Measurements from ENCODE around the gene PTPRG.

Gene PTPRG

DNA sequence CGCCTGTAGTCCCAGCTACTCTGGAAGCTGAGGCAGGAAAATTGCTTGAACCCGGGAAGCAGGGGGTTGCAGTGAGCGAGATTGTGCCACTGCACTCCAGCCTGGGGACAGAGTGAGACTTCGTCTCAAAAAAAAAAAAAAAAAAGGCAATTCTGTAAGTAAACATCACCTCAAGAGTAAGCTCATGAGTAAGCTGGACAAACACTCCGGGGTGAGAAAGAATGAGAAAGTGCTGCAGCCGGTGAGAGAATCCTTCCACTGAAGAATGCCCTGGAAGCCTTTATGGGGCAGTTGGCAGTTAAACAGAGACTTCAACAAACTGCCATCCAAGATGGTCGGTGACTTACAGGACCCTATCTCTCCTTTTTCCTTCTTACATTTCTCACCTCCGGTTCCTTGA, 764.5 kb downstream of the PTPRG start:
- no peak for TF ChIP-seq REST (IDR thresholded peaks at IDR 0.05; ENCODE audit: low read depth)
- TF ChIP-seq, protein P1, sequence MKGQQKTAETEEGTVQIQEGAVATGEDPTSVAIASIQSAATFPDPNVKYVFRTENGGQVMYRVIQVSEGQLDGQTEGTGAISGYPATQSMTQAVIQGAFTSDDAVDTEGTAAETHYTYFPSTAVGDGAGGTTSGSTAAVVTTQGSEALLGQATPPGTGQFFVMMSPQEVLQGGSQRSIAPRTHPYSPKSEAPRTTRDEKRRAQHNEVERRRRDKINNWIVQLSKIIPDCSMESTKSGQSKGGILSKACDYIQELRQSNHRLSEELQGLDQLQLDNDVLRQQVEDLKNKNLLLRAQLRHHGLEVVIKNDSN (IDR thresholded peaks at IDR 0.05), result no peak
- no peak for TF ChIP-seq TCF12 (IDR thresholded peaks at IDR 0.05; ENCODE audit: low read depth)
- TF ChIP-seq, protein P2, sequence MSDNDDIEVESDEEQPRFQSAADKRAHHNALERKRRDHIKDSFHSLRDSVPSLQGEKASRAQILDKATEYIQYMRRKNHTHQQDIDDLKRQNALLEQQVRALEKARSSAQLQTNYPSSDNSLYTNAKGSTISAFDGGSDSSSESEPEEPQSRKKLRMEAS (IDR thresholded peaks at IDR 0.05), result no peak
- TF ChIP-seq YY1 (IDR thresholded peaks at IDR 0.05; ENCODE audit: low read depth), result no peak
- TF ChIP-seq EP300 (IDR thresholded peaks at IDR 0.05; ENCODE audit: borderline replicate concordance), result no peak
- TF ChIP-seq CREB1 (IDR thresholded peaks at IDR 0.05; ENCODE audit: low read depth), result no peak
- TF ChIP-seq EGR1 (IDR thresholded peaks at IDR 0.05), result no peak
- no peak for TF ChIP-seq CEBPB (IDR thresholded peaks at IDR 0.05)
- TF ChIP-seq ZBTB7A (IDR thresholded peaks at IDR 0.05; ENCODE audit: low read depth), result no peak
- no peak for TF ChIP-seq RAD21 (IDR thresholded peaks at IDR 0.05; ENCODE audit: low read depth)

DNA sequence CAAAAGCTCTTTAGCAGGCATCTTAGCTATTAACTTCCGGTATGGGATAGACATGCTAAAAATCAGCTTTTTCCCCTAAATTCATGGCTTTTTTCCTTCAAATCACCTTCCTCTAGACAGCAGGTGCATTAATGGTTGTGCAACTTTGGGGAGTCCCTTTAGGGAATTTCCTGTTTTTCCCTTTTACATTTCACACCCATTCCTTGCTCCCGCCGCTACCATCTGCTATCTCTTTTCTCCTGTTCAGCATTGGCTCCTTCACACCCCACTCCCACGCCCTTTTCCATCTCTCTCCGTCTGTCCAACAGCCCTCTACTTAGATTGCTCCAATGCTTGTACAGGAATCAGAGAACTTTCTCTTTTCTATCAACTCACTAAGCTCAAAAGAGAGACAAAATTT, 768.6 kb downstream of the PTPRG start:
- no peak for TF ChIP-seq RAD21 (IDR thresholded peaks at IDR 0.05; ENCODE audit: low read depth)
- TF ChIP-seq, protein P2 (IDR thresholded peaks at IDR 0.05), result no peak
- TF ChIP-seq EGR1 (IDR thresholded peaks at IDR 0.05), result no peak
- no peak for TF ChIP-seq YY1 (IDR thresholded peaks at IDR 0.05; ENCODE audit: low read depth)
- TF ChIP-seq TCF12 (IDR thresholded peaks at IDR 0.05; ENCODE audit: low read depth), result no peak
- no peak for TF ChIP-seq ZBTB7A (IDR thresholded peaks at IDR 0.05; ENCODE audit: low read depth)
- no peak for TF ChIP-seq CREB1 (IDR thresholded peaks at IDR 0.05; ENCODE audit: low read depth)
- no peak for TF ChIP-seq FOXM1 (IDR thresholded peaks at IDR 0.05; ENCODE audit: borderline replicate concordance, low read depth)
- TF ChIP-seq CEBPB (IDR thresholded peaks at IDR 0.05), result no peak
- TF ChIP-seq TAF1 (IDR thresholded peaks at IDR 0.05; ENCODE audit: low read depth), result no peak
- TF ChIP-seq TEAD4 (IDR thresholded peaks at IDR 0.05), result no peak
- TF ChIP-seq, protein P1 (IDR thresholded peaks at IDR 0.05), result no peak
- TF ChIP-seq NFIC (IDR thresholded peaks at IDR 0.05), result no peak
- no peak for TF ChIP-seq REST (IDR thresholded peaks at IDR 0.05; ENCODE audit: low read depth)
- TF ChIP-seq EP300 (IDR thresholded peaks at IDR 0.05; ENCODE audit: borderline replicate concordance), result no peak

DNA sequence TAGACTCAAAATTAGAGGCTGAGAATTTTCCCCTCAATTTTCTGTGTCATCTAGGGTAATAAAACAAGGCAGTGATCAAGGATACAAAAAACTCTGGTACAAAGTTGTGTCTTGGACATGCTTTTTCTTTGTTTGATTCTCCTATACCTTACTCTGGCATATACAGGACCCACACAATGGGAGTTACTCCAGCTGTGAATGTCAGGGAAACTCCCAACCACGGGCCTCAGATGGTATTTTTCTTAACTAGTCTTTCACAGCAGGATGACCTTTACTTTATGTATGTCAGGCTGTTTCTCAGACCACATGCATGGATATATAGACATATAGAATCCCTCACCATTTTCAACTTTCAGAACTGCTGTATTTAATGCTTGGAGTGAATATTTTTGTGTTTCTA, 770.6 kb downstream of the PTPRG start:
- TF ChIP-seq, protein P2 (IDR thresholded peaks at IDR 0.05), result no peak
- TF ChIP-seq EP300 (IDR thresholded peaks at IDR 0.05; ENCODE audit: borderline replicate concordance), result no peak
- no peak for TF ChIP-seq TAF1 (IDR thresholded peaks at IDR 0.05; ENCODE audit: low read depth)
- TF ChIP-seq RAD21 (IDR thresholded peaks at IDR 0.05; ENCODE audit: low read depth), result no peak
- no peak for TF ChIP-seq CREB1 (IDR thresholded peaks at IDR 0.05; ENCODE audit: low read depth)
- TF ChIP-seq TCF12 (IDR thresholded peaks at IDR 0.05; ENCODE audit: low read depth), result no peak
- TF ChIP-seq, protein P1 (IDR thresholded peaks at IDR 0.05), result no peak
- no peak for TF ChIP-seq NFIC (IDR thresholded peaks at IDR 0.05)

DNA sequence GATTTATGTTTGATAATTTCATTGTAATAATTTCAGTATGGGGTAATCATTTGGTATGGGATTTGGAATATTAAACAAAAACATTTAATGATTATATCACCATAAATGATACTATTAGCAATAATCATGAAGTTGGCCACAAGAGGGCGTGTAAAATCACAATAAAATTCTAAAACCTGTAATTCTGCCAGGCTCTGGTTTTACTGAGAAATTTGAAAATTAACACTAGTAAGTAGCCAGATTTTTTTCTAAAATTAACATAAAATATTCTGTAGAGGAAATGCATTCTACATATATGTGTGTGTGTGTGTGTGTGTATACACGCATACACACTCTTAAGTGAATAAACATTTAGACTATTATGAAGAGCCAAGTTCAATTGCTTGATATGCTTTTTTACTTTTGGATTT, 771.5 kb downstream of the PTPRG start:
- TF ChIP-seq RAD21 (IDR thresholded peaks at IDR 0.05; ENCODE audit: low read depth) (peak; percentile 29), TEAD4 (IDR thresholded peaks at IDR 0.05) (no peak)

DNA sequence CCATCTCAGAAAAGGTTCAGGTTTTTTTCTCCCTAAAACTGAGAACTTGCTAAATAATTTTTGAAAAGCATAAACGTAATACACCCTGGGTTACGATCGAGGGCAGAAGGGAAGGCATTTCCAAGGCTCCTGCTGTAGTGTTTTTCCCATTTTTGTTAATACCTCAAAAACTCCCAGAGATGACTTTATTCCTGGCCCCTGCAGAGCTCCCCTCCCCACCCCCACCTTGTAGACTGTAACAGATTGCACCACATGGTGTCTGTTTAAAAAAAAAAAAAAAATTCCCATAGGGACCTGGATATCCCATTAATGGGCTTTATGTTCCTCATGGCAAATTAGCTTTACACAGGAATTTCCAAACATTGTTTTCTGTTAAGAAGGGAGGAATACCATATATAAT, 773.8 kb downstream of the PTPRG start:
- TF ChIP-seq, protein P1 (IDR thresholded peaks at IDR 0.05), result no peak
- TF ChIP-seq, protein P2 (IDR thresholded peaks at IDR 0.05), result no peak
- no peak for TF ChIP-seq RAD21 (IDR thresholded peaks at IDR 0.05; ENCODE audit: low read depth)
- no peak for TF ChIP-seq YY1 (IDR thresholded peaks at IDR 0.05; ENCODE audit: low read depth)
- TF ChIP-seq TCF12 (IDR thresholded peaks at IDR 0.05; ENCODE audit: low read depth), result no peak
- TF ChIP-seq CEBPB (IDR thresholded peaks at IDR 0.05), result no peak
- TF ChIP-seq EGR1 (IDR thresholded peaks at IDR 0.05), result no peak
- no peak for TF ChIP-seq NFIC (IDR thresholded peaks at IDR 0.05)
- no peak for TF ChIP-seq TAF1 (IDR thresholded peaks at IDR 0.05; ENCODE audit: low read depth)
- no peak for TF ChIP-seq FOXM1 (IDR thresholded peaks at IDR 0.05; ENCODE audit: borderline replicate concordance, low read depth)
- TF ChIP-seq ZBTB7A (IDR thresholded peaks at IDR 0.05; ENCODE audit: low read depth), result no peak
- no peak for TF ChIP-seq REST (IDR thresholded peaks at IDR 0.05; ENCODE audit: low read depth)
